T-helper 2 cell treated with Interferon-gamma antibody and Interleukin-4, amounts not matched to agents 100 ng/mL and 5 ng/mL, for 36 hours (primary cell): ENCODE data around the gene NCOA3. TPM values are rescaled to one million over a fixed set of nuclear protein-coding genes. Genes with fewer than 3 reads are reported as not detected.

Source experiments
- intact Hi-C: fragments of 100-400 bp; cut with micrococcal nuclease; formaldehyde crosslinking; loops from one replicate; pipeline ENCODE4 v1.15.1; 2023
- total RNA-seq: library from RNA; stranded (reverse); gene quantifications from 2 replicates; pipeline ENCODE4 v1.2.3, GENCODE V29; 2022

NCOA3 gene
- total RNA-seq, 1 donor from 2014 or later: 104 TPM

DNA sequence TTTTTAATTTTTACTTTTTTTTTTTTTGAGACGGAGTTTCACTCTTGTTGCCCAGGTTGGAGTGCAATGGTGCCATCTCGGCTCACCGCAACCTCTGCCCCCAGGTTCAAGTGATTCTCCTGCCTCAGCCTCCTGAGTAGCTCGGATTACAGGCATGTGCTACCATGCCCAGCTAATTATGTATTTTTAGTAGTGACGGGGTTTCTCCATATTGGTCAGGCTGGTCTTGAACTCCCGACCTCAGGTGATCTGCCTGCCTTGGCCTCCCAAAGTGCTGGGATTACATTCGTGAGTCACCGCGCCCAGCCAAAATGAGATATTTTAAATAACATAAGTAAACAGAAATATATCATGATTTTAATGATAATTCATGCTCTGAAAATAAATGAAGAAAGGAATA, 1.6 kb upstream of the NCOA3 start:
- intact Hi-C loops: loop anchor here (2.0 to 10.0 kb wide), 5 partner anchors 77 to 1545 kb away; partner anchors contain the start of gene CSE1L

GRCh38 chr20:47500554-47500953, 1.1 kb upstream of the NCOA3 start:
- intact Hi-C loops: loop anchor here (2.0 to 10.0 kb wide), 5 partner anchors 77 to 1544 kb away; partner anchors contain the start of gene CSE1L

DNA sequence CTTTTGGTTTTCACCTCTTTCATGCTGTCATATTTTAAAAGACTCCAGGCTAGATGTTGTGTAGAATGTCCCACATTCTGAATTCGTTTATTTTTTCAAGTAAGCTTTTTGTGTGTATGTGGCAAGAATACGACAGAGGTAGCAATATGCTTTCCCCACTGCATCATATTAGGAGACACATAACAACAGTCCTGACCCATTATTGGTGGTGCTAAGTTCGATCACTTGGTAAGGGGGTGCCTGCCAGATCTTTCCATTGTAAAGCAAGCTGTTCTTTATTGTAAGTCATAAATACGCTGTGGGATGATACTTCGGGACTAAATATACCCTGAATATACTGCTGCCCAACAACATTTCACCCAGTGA, 588 bp upstream of the NCOA3 start:
- intact Hi-C loops: loop anchor here (1.0 to 10.0 kb wide), 8 partner anchors 8 to 1544 kb away; partner anchors contain the start of gene CSE1L

DNA sequence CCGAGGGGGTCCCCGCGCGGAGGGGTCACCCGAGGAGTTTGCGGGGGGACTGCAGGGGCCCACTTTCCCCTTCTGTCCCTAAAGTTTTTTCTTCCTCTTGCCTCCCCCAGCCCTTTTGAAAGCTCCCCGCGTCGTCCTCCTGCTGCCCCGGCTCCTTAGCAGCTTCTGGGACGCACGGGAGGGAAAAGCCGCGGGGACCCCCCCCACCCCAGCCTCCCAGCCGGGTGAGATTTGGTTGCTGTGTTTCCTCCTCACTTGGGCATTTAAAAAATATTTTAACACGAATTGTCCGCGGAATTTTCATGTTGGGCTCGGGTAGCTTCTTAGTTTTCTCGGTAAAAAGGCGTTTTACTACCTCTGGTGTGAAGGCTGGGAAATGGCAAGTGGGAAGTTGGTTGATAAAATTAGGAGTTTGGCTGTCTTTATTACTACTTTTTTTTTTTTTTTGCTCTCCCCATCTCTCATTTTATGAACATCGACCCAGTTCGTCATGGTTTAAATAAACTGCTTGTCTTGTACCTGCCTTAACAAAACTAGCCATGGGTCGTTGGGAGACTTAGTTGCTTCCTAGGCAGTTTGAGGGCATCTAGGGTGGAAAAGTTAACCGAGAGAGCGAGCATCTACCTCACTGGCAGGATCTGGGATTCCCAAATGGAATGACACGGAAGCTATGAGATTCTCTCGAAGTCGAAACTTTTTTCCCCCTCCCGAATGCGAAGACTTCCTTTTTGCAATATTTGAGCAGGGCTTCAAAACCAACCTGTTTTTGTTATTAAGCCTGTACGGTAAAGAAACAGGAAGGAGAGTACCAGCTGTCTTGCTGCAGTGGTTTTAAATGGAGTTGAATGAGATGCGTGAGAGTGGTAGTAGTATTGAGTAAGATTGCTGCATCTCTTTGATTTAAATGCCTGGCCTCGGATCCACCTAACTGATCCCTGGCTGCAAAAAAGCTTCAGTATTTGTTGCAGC, 868 bp downstream of the NCOA3 start:
- intact Hi-C loops: loop anchor here (2.0 to 10.0 kb wide), 6 partner anchors 30 to 1542 kb away; partner anchors contain the start of gene CSE1L

DNA sequence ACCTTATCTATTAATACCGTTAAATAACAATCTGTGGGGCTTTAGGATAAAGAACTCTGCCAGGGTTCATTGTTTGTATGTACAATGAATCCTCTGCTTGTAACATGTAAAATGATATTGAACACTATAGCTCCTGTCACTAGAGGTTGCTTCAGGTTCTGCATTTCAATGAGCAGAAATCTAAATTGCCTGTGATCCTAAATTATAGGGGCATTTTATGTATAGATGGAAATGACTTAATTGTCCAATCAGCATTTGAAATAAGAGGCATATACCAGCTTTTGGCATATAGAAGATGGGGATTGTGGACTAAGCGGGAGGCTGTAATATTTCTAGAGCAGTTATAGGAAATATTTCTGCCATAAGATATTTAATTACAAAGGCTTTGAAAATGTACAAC, 2.0 kb downstream of the NCOA3 start:
- intact Hi-C loops: loop anchor here (2.0 to 10.0 kb wide), 6 partner anchors 31 to 1541 kb away; partner anchors contain the start of gene CSE1L

DNA sequence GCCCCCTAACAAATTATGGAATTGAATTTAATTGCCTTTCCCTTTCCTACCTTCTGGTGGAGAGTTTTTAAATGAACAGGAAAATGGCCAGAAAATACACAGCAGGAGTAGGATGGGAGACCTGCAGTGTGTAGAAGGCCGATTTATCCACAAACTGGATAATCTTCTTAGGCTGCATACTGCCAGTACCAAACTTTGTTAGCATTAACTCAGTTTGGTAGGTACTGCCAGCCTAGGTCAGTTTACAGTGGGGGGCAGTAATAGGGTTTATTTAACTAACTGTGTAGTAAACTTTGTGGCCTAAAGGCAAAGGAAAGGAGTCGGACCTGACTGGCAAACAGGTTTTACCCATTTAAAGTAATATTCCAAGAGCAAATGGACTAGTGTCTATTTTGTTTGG, 4.6 kb downstream of the NCOA3 start:
- intact Hi-C loops: loop anchor here (10.0 kb wide), 3 partner anchors 92 to 1538 kb away; partner anchors contain the start of gene CSE1L

DNA sequence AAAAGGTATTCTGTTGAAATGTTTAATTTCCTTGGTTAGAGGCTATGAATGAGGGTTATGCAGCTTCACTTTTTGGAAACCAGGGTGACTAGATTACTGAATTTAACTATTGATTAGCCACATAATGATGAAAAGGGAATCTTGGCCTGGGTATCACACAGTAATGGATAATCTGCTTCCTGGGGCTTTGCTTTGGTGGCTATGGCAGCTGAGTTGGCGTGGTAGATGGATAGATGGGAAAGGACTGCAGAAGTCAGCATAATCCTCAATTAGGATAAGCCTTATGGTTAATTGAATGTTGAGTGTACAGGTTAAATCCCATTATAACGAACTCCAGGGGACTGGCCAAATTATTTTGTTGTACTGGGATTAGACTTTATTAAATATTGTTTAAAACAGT, 5.2 kb downstream of the NCOA3 start:
- intact Hi-C loops: loop anchor here (10.0 kb wide), 3 partner anchors 92 to 1538 kb away; partner anchors contain the start of gene CSE1L

DNA sequence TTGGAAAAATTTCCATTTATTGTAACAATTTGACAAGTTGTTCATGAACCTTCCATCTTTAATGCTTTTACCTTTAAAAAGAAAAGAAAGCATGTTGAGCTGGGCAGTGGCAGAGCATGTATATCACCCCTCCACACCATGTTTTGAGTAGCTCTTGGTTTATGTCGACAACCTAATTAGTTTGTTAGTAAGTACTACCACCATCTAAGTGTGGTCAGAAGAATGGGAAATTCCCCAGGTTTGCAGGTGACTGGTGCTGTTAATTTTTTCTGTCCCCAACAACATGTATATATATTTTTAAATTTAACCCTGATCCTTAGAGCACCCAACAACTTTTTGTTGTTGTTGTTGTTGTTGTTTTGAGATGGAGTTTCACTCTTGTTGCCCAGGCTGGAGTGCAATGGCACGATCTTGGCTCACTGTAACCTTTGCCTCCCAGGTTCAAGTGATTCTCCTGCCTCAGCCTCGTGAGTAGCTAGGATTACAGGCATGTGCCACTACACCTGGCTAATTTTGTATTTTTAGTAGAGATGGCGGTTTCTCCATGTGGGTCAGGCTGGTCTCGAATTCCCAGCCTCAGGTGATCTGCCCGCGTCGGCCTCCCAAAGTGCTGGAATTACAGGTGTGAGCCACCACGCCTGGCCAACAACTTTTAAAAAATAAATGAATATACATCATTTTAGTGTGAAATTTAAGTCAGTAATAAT, 5.7 kb downstream of the NCOA3 start:
- intact Hi-C loops: loop anchor here (10.0 kb wide), 3 partner anchors 93 to 1537 kb away; partner anchors contain the start of gene CSE1L

DNA sequence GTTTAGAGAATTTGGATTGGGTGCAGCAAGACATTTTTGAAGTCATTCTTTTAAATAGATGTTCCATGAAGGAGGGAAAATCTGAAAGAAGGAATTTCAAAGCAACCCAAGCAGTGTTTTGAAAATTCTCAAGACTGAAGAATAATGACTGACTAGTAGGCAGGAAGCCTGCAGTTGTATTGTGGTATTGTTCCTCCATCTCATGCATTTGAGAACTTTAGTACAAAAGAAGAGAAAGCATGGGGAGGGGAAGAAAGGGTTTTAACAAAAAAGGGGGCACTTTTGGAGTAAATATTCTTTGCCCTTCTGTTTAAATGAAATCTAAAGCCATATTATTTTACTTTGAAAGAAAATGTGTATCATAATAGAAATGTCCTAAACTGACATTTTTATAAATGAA, 6.6 kb downstream of the NCOA3 start:
- intact Hi-C loops: loop anchor here (10.0 kb wide), 3 partner anchors 93 to 1537 kb away; partner anchors contain the start of gene CSE1L

- intact Hi-C loops: loop anchor here (10.0 kb wide), 3 partner anchors 94 to 1536 kb away; partner anchors contain the start of gene CSE1L
These were observed 7.5 kb downstream of the NCOA3 start for GRCh38 chr20:47509104-47509661.

GRCh38 chr20:47509685-47510084, 8.0 kb downstream of the NCOA3 start:
- intact Hi-C loops: loop anchor here (10.0 kb wide), 3 partner anchors 95 to 1535 kb away; partner anchors contain the start of gene CSE1L

DNA sequence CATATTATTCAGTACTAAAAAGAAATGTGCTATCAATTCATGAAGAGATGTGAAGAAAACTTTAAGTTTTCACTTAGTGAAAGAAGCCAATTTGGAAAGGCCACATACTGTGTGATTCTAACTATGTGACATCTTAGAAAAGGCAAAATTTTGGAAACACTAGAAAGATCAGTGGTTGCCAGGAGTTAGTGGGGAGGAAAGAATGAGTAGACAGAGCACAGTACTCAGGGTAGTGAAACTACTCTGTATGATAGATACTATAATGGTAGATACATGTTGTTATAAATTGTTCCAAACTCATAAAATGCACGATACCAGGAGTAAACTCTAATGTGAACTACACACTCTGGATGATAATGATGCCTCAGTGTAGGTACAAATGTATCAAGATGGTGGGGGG, 14.2 kb downstream of the NCOA3 start:
- intact Hi-C loops: no loop called here

GRCh38 chr20:47521059-47521808, 19.5 kb downstream of the NCOA3 start:
- intact Hi-C loops: no loop called here

GRCh38 chr20:47524015-47524784, 22.5 kb downstream of the NCOA3 start:
- intact Hi-C loops: no loop called here

DNA sequence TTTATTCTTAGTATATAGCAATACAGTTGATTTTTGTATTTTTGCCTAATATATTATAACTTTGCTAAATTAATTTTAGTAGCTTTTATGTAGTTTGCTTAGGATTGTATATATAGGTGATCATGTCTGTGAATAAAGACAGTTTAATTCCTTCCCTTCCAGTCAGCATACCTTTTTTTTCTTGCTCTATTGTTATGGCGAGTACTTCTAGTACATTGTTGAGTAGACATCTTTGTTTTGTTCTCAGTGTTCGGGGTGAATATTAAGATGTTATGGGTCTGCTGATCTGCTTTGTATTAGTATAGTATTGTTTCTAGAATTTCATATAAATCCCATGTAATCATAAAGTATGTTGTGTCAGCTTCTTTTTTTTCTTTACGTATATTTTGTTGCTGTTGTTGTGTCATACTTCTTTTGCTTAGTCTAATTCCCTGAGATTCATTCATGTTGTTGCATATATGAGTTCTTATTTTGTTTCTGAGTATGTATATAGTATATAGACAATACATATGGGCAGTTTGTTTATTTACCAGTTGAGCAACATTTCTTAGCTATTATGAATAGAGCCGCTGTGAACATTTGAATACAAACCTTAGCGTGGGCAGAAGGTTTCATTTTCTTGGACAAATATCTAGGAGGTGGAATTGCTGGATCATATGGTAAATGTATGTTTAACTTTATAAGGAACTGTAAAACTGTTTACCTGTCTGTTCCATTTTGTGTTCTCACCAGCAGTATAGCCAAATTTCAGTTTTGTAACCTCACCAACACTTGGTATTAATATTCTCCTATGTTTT, 25.5 kb downstream of the NCOA3 start:
- intact Hi-C loops: no loop called here

DNA sequence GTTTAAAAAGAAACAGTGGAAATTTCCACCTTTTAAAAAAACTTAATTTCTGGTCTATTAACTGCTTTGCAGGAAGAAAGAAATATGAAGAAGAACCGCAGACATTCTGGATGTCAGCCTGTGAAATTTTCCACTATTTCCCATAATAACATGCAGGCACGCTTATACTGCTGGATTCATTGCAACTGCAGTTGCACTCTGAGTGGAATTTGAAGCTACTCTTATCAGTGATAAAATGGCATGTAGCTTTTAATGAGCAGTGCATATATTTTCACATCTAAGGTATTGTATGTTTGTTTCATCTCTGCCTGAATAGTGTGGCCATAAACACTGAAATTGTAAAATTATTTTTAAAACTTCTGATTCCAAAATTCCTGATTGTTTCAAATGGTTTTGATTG, 28.2 kb downstream of the NCOA3 start:
- intact Hi-C loops: no loop called here

GRCh38 chr20:47531458-47531857, 29.8 kb downstream of the NCOA3 start:
- intact Hi-C loops: no loop called here

DNA sequence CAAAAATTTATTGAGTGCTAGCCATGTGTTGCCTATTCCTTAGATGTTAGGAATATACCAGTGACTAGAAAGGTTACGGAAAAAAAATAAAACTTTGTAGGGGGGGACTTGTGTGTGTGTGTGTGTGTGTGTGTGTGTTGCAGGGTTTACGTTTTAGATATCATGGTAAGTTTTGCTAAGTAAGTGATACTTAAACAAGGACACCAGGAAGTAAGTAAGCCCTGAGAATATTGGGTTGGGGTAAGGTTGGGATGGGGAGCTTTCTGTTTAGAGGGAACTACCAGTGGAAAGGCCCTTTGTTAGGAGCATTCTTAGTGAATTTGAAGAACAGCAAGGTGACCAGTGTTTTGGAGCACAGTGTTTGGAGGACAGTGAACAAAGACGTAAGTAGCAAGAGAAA, 30.3 kb downstream of the NCOA3 start:
- intact Hi-C loops: no loop called here

GRCh38 chr20:47533518-47534062, 31.9 kb downstream of the NCOA3 start:
- intact Hi-C loops: no loop called here
